HG02943 (cell line): ENCODE results near the gene SPRY1.
A peak's percentile ranks its signal among the peaks of the same experiment; 100 is the strongest.

Experiments used
- ATAC-seq: cut with Tn5 transposase; IDR thresholded peaks from one replicate; pipeline ENCODE4 v1.9.1; 2021; ENCODE audit warnings: mild to moderate bottlenecking, low read depth, moderate library complexity; ENCODE audit not compliant: unreplicated experiment

SPRY1 gene

GRCh38 chr4:123406872-123407271, 10.3 kb downstream of the SPRY1 start:
- no peak for ATAC-seq

- ATAC-seq, result no peak
Observed at GRCh38 chr4:123408471-123409084, 12.0 kb downstream of the SPRY1 start.

GRCh38 chr4:123409334-123409733, 12.7 kb downstream of the SPRY1 start:
- ATAC-seq, result no peak

GRCh38 chr4:123411514-123411913, 14.9 kb downstream of the SPRY1 start:
- ATAC-seq, result no peak

- peak; percentile 69 for ATAC-seq
Observed at GRCh38 chr4:123412091-123412505, 15.5 kb downstream of the SPRY1 start.

- no peak for ATAC-seq
Observed at GRCh38 chr4:123412700-123413512, 16.3 kb downstream of the SPRY1 start.

GRCh38 chr4:123415576-123415975, 19.0 kb downstream of the SPRY1 start:
- ATAC-seq, result no peak

GRCh38 chr4:123415977-123416376, 19.4 kb downstream of the SPRY1 start:
- no peak for ATAC-seq

GRCh38 chr4:123417813-123418212, 21.2 kb downstream of the SPRY1 start:
- no peak for ATAC-seq

GRCh38 chr4:123418351-123418931, 21.8 kb downstream of the SPRY1 start:
- ATAC-seq, result peak; percentile 80

GRCh38 chr4:123419885-123420755, 23.5 kb downstream of the SPRY1 start:
- no peak for ATAC-seq

GRCh38 chr4:123421227-123421936, 24.8 kb downstream of the SPRY1 start:
- no peak for ATAC-seq

GRCh38 chr4:123421937-123422781, 25.6 kb downstream of the SPRY1 start:
- ATAC-seq, result no peak

GRCh38 chr4:123423819-123424218, 27.2 kb downstream of the SPRY1 start:
- no peak for ATAC-seq

GRCh38 chr4:123427951-123428350, 31.4 kb downstream of the SPRY1 start:
- ATAC-seq, result no peak

GRCh38 chr4:123430031-123430430, 33.4 kb downstream of the SPRY1 start:
- no peak for ATAC-seq

- ATAC-seq, result no peak
Observed at GRCh38 chr4:123430501-123430900, 33.9 kb downstream of the SPRY1 start.

GRCh38 chr4:123433573-123433972, 37.0 kb downstream of the SPRY1 start:
- no peak for ATAC-seq

GRCh38 chr4:123433976-123434375, 37.4 kb downstream of the SPRY1 start:
- ATAC-seq, result no peak
